Smooth muscle cell (in vitro differentiated cells): ENCODE results near the gene ATP8B3. TPM values are rescaled to one million over a fixed set of nuclear protein-coding genes. Genes with fewer than 3 reads are reported as not detected.

Source experiments
- DNase-seq: peaks from one replicate; lab custom pipeline; 2025; ENCODE audit not compliant: unreplicated experiment; lab: John Stamatoyannopoulos, UW
- H2AFZ ChIP-seq: fragments of 200-600 bp; sonication (generic); 2 replicates; pipeline ENCODE4 v1.6.0; 2016; ENCODE audit warnings: antibody characterized with exemption, low read depth, mild to moderate bottlenecking
- H3F3A ChIP-seq: fragments of 200-600 bp; sonication (generic); 2 replicates; pipeline ENCODE4 v1.6.0; 2017; ENCODE audit warnings: antibody characterized with exemption, low read depth
- H3K27ac ChIP-seq: fragments of 200-600 bp; sonication (generic); 2 replicates; pipeline ENCODE4 v1.5.1; 2016; ENCODE audit warnings: low read depth, mild to moderate bottlenecking
- H3K27me3 ChIP-seq: fragments of 200-600 bp; sonication (generic); 2 replicates; pipeline ENCODE4 v1.6.1; 2016; ENCODE audit warnings: low read depth, mild to moderate bottlenecking
- H3K36me3 ChIP-seq: fragments of 200-600 bp; sonication (generic); 2 replicates; pipeline ENCODE4 v1.5.1; 2016; ENCODE audit warnings: low read depth
- H3K4me1 ChIP-seq: fragments of 200-600 bp; sonication (generic); 2 replicates; pipeline ENCODE4 v1.5.1; 2016; ENCODE audit warnings: low read depth
- H3K4me2 ChIP-seq: fragments of 200-600 bp; sonication (generic); 2 replicates; pipeline ENCODE4 v1.6.0; 2016; ENCODE audit warnings: mild to moderate bottlenecking
- H3K4me3 ChIP-seq: fragments of 200-600 bp; sonication (generic); 2 replicates; pipeline ENCODE4 v1.5.1; 2016; ENCODE audit warnings: mild to moderate bottlenecking
- H3K79me2 ChIP-seq: fragments of 200-600 bp; sonication (generic); 2 replicates; pipeline ENCODE4 v1.6.0; 2016; ENCODE audit warnings: low read depth, mild to moderate bottlenecking
- H3K9ac ChIP-seq: fragments of 200-600 bp; sonication (generic); 2 replicates; pipeline ENCODE4 v1.6.0; 2016; ENCODE audit warnings: low read depth
- H3K9me3 ChIP-seq: fragments of 200-600 bp; sonication (generic); replicated peaks from 2 replicates; pipeline ENCODE4 v1.5.1; 2016; ENCODE audit warnings: low read depth
- H4K20me1 ChIP-seq: fragments of 200-600 bp; sonication (generic); 2 replicates; pipeline ENCODE4 v1.6.0; 2016; ENCODE audit warnings: low read depth
- WGBS: methylation state at CpG from one replicate; pipeline ENCODE4 v1.1.7; 2016; ENCODE audit warnings: low lambda C conversion rate; 5-methylcytosine and 5-hydroxymethylcytosine counted together
- polyA plus RNA-seq: library from polyadenylated mRNA; unstranded; fragments of >200 nt; fragmentation: Nextera tagmentation; extraction: Ambion mirVana; gene quantifications from 2 replicates; pipeline ENCODE4 v1.2.1, GENCODE V29; 2016
- total RNA-seq: library from RNA; depleted of rRNA; stranded (reverse); fragments of >200 nt; gene quantifications from 2 replicates; pipeline ENCODE4 v1.2.3, GENCODE V29; 2014
- TF ChIP-seq, protein P1 (sequence below): fragments of 200-600 bp; sonication (generic); IDR thresholded peaks from 2 replicates; pipeline ENCODE4 v1.5.1; 2017; ENCODE audit warnings: borderline replicate concordance, mild to moderate bottlenecking, antibody characterized with exemption; ENCODE audit not compliant: insufficient read depth, poor library complexity, severe bottlenecking

ATP8B3 gene
- total and polyA plus RNA-seq, 2 experiments from 2014 or later = 2.8 to 3.9 TPM

DNA sequence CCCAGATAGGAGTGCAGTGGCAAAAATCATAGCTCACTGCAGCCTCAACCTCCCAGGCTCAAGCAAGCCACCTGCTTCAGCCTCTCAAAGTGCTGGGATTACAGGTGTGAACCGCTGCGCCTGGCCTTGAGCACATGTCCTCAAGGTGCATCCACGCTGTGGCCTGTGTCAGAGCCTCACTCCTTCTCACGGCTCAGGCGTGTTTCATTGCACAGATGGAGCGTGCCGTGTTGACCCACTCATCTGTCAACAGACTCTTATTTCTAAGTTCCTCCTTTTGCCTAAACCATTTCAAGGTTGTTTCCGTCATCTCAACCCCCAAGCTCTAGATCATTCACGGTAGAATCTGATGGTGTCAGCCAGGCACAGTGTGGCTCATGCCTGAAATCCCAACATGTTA, 28.2 kb downstream of the ATP8B3 start:
- no peaks in the 10 kb centered on the region for H3K79me2 ChIP-seq
- no peak for DNase-seq
- H4K20me1 ChIP-seq = no peaks in the 10 kb centered on the region
- TF ChIP-seq, protein P1, sequence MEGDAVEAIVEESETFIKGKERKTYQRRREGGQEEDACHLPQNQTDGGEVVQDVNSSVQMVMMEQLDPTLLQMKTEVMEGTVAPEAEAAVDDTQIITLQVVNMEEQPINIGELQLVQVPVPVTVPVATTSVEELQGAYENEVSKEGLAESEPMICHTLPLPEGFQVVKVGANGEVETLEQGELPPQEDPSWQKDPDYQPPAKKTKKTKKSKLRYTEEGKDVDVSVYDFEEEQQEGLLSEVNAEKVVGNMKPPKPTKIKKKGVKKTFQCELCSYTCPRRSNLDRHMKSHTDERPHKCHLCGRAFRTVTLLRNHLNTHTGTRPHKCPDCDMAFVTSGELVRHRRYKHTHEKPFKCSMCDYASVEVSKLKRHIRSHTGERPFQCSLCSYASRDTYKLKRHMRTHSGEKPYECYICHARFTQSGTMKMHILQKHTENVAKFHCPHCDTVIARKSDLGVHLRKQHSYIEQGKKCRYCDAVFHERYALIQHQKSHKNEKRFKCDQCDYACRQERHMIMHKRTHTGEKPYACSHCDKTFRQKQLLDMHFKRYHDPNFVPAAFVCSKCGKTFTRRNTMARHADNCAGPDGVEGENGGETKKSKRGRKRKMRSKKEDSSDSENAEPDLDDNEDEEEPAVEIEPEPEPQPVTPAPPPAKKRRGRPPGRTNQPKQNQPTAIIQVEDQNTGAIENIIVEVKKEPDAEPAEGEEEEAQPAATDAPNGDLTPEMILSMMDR = no peak
- H3K4me1 ChIP-seq = no peaks in the 10 kb centered on the region
- no peaks in the 10 kb centered on the region for H3F3A ChIP-seq
- H3K27me3 ChIP-seq = peaks cover 46% of the 10 kb centered on the region
- H3K4me2 ChIP-seq = no peak overlapping the region
- H3K9ac ChIP-seq = no peak overlapping the region
- H3K36me3 ChIP-seq = no peaks in the 10 kb centered on the region
- H3K4me3 ChIP-seq = no peak overlapping the region
- no peak overlapping the region for H3K27ac ChIP-seq
- H2AFZ ChIP-seq = no peak overlapping the region
- WGBS = 90% methylated on average over 9 of the region's 9 CpGs
- no peaks in the 10 kb centered on the region for H3K9me3 ChIP-seq

DNA sequence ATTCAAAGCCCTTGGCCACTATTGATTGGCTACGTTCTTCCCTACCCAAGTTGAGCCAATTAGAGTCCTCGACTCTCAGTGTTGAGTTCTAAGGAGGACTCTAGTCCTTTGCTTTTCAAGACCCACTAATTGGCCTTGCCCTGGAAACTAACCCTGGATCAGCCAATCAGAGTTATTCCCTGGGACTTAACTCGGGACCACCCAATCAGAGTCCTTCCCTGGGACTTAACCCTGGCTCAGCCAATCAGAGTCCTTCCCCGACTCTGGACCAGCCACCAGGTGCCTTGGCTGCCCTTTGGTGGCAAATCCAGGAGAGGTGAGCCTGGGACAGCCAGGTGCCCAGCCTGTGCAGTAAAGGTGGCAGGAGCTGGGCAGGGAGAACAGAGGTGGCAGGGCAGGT, 28.7 kb downstream of the ATP8B3 start:
- no peak overlapping the region for H3K9ac ChIP-seq
- no peaks in the 10 kb centered on the region for H3F3A ChIP-seq
- no peaks in the 10 kb centered on the region for H3K36me3 ChIP-seq
- TF ChIP-seq, protein P1 = no peak
- H3K27ac ChIP-seq = no peak overlapping the region
- WGBS = 88% methylated on average over 4 of the region's 4 CpGs
- H4K20me1 ChIP-seq = no peaks in the 10 kb centered on the region
- no peak overlapping the region for H3K4me2 ChIP-seq
- no peaks in the 10 kb centered on the region for H3K9me3 ChIP-seq
- H3K4me3 ChIP-seq = no peak overlapping the region
- no peaks in the 10 kb centered on the region for H3K79me2 ChIP-seq
- peaks cover 47% of the 10 kb centered on the region for H3K27me3 ChIP-seq
- no peaks in the 10 kb centered on the region for H3K4me1 ChIP-seq
- DNase-seq = no peak
- H2AFZ ChIP-seq = no peak overlapping the region

DNA sequence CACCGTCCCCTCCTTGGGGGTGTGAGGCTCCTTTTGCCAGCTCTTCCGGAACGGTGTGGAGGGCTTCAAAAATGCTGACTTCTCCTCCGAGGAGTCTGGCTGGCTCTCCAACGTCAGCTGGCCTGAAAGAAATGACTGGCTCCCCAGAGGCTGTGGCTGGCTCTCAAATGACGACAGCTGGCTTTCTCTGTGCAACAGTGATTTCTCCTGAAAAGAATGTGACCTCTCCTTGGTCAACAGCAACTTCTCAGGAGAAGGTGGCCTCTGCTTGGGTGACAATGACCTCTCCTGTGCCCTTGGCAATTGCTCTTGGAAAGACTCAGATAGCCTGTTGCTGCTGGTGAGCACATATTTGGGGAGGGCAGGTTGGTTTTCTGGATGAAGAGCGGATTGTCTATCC, 29.6 kb downstream of the ATP8B3 start:
- H3K4me1 ChIP-seq = no peaks in the 10 kb centered on the region
- peaks cover 52% of the 10 kb centered on the region for H3K27me3 ChIP-seq
- H3K36me3 ChIP-seq = no peaks in the 10 kb centered on the region
- H3F3A ChIP-seq = no peaks in the 10 kb centered on the region
- no peak overlapping the region for H3K4me3 ChIP-seq
- no peaks in the 10 kb centered on the region for H3K79me2 ChIP-seq
- H4K20me1 ChIP-seq = no peaks in the 10 kb centered on the region
- no peak overlapping the region for H3K9ac ChIP-seq
- H2AFZ ChIP-seq = no peak overlapping the region
- 85% methylated on average over 7 of the region's 7 CpGs for WGBS
- no peak overlapping the region for H3K4me2 ChIP-seq
- no peaks in the 10 kb centered on the region for H3K9me3 ChIP-seq
- DNase-seq = no peak
- no peak overlapping the region for H3K27ac ChIP-seq
- TF ChIP-seq, protein P1 = no peak

DNA sequence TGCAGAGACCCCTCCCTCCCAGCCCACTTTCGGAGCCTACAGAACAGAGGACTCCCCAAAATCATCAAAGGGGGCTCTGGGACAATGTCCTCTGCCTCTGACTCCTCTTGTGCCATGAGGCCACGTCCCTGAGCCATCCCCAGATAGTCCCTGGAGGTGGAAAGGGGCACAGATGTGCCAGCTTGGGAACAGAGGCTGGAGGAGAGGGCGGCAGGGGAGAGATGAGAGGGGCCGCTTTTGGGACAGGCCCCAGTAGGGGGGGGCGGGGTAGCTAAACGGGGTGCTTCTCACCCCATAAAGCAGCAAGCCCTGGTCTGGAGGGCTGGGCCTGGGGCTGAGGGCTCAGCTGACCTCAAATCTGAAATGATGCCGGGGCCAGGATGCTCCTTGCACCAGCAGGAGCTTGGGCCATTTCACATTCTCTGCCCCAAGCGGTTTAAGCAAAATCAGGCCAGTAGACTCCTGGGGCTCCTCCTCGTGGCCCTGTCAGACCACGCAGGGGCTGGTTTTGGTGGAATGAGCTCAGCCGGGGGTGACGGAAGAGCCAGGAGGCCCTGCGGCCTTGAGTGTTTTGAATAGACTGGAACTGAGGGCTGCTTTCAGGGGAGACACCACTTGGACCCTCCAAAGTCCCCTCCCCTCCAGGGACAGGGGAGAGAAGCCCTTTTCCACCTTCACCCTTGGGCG, 31.7 kb downstream of the ATP8B3 start:
- peaks cover 68% of the 10 kb centered on the region for H3K27me3 ChIP-seq
- no peaks in the 10 kb centered on the region for H4K20me1 ChIP-seq
- whole genome bisulfite sequencing = 59% methylated on average over 13 of the region's 14 CpGs
- no peaks in the 10 kb centered on the region for H3K4me1 ChIP-seq
- no peaks in the 10 kb centered on the region for H3K9me3 ChIP-seq
- no peak overlapping the region for H3K4me2 ChIP-seq
- no peak overlapping the region for H3K27ac ChIP-seq
- TF ChIP-seq, protein P1 = no peak
- no peak for DNase-seq
- H3K79me2 ChIP-seq = no peaks in the 10 kb centered on the region
- H3K36me3 ChIP-seq = no peaks in the 10 kb centered on the region
- no peak overlapping the region for H3K4me3 ChIP-seq
- H2AFZ ChIP-seq = no peak overlapping the region
- no peak overlapping the region for H3K9ac ChIP-seq
- H3F3A ChIP-seq = no peaks in the 10 kb centered on the region
